Caki2 (cell line): Measurements from ENCODE around the gene ANO8. TPM values are rescaled to one million over a fixed set of nuclear protein-coding genes. Genes with fewer than 3 reads are reported as not detected.
"Not testable (repeated sequence)": the region's sequence is repeated elsewhere in the genome, so short reads cannot be mapped to it uniquely, and the experiment has no call there.

Source experiments
- DNase-seq: peaks from one replicate; pipeline ENCODE4 v3.0.0-alpha.2; 2015; ENCODE audit warnings: low read depth
- in situ Hi-C: cut with HindIII; loops from 2 replicates; pipeline ENCODE4 v1.10.0; 2016; ENCODE audit warnings: low sequenced_read_pairs, low pct_unique_long_range_greater_than_20kb, mixed read lengths
- total RNA-seq: library from RNA; depleted of rRNA; stranded (reverse); fragments of >200 nt; shearing (Covaris generic); gene quantifications from 2 replicates; pipeline ENCODE4 v1.2.3, GENCODE V29; 2014; ENCODE audit warnings: low replicate concordance; rRNA removed

ANO8 gene
- 4.6 and 5.4 TPM in 2 replicates for total RNA-seq

- DNase-seq = peak; percentile 95
- in situ Hi-C loops = no loop called here
Measured at GRCh38 chr19:17334414-17335409, at the start of gene ANO8. ANO8 (minus strand) TSS chr19:17334855; CDS start chr19:17334670, 185 bp downstream.

- DNase-seq = no peak
- in situ Hi-C loops = no loop called here
Measured at GRCh38 chr19:17380426-17381138, 45.9 kb upstream of the ANO8 start.

- no peak for DNase-seq
- in situ Hi-C loops = no loop called here
Measured at GRCh38 chr19:17379221-17379631, 44.6 kb upstream of the ANO8 start.

GRCh38 chr19:17378271-17378670, 43.6 kb upstream of the ANO8 start:
- DNase-seq = no peak
- in situ Hi-C loops = no loop called here

- no peak for DNase-seq
- in situ Hi-C loops = no loop called here
Measured at GRCh38 chr19:17376935-17377600, 42.4 kb upstream of the ANO8 start, which contains the start of gene PLVAP. PLVAP (minus strand) TSS chr19:17377342; CDS start chr19:17377288, 54 bp downstream.

- in situ Hi-C loops = no loop called here
- no peak for DNase-seq
Measured at GRCh38 chr19:17370026-17370587, 35.5 kb upstream of the ANO8 start.

GRCh38 chr19:17365361-17365760, 30.7 kb upstream of the ANO8 start:
- DNase-seq = no peak
- in situ Hi-C loops = no loop called here

GRCh38 chr19:17363852-17364605, 29.4 kb upstream of the ANO8 start:
- in situ Hi-C loops = not testable (repeated sequence)

GRCh38 chr19:17359905-17360800, 25.5 kb upstream of the ANO8 start:
- in situ Hi-C loops = no loop called here

More at GRCh38 chr19:17363852-17364605, 29.4 kb upstream of the ANO8 start:
- DNase-seq = not testable (repeated sequence)

GRCh38 chr19:17358395-17358794, 23.7 kb upstream of the ANO8 start:
- no peak for DNase-seq
- in situ Hi-C loops = no loop called here

More at GRCh38 chr19:17359905-17360800, 25.5 kb upstream of the ANO8 start:
- no peak for DNase-seq

- in situ Hi-C loops = no loop called here
- DNase-seq = no peak
Measured at GRCh38 chr19:17357724-17358123, 23.1 kb upstream of the ANO8 start.

GRCh38 chr19:17357078-17357666, 22.5 kb upstream of the ANO8 start:
- DNase-seq = no peak
- in situ Hi-C loops = no loop called here

- DNase-seq = no peak
- in situ Hi-C loops = no loop called here
Measured at GRCh38 chr19:17353386-17353785, 18.7 kb upstream of the ANO8 start.

GRCh38 chr19:17352608-17353280, 18.1 kb upstream of the ANO8 start:
- no peak for DNase-seq
- in situ Hi-C loops = no loop called here

GRCh38 chr19:17351815-17352435, 17.3 kb upstream of the ANO8 start:
- in situ Hi-C loops = no loop called here
- no peak for DNase-seq
